SK-N-SH (cell line): ENCODE measurements around the gene RASGRF2.

Source experiments
- GATA2 ChIP-seq: sonication (generic); formaldehyde crosslinking; IDR thresholded peaks from 2 replicates; pipeline ENCODE4 v1.5.0; 2020; ENCODE audit warnings: mild to moderate bottlenecking, missing genetic modification reagents
- MAX ChIP-seq: IDR thresholded peaks from 2 replicates; pipeline ENCODE4 v1.4.0; 2012; ENCODE audit warnings: low read depth
- MXI1 ChIP-seq: IDR thresholded peaks from 2 replicates; pipeline ENCODE4 v1.6.1; 2012; ENCODE audit warnings: mild to moderate bottlenecking, low read depth, low read length, improper control_type of control experiment
- RFX5 ChIP-seq: IDR thresholded peaks from 2 replicates; pipeline ENCODE4 v1.6.1; 2012; ENCODE audit warnings: mild to moderate bottlenecking, improper control_type of control experiment, low read length
- TF ChIP-seq, protein P1 (sequence below): fragments of 200-600 bp; sonication (generic); IDR thresholded peaks from 2 replicates; pipeline ENCODE4 v1.6.1; 2017; ENCODE audit warnings: antibody characterized with exemption, mild to moderate bottlenecking, moderate library complexity
- TF ChIP-seq, protein P2 (sequence below): IDR thresholded peaks from 2 replicates; pipeline ENCODE4 v1.4.0; 2012; ENCODE audit warnings: low read depth, borderline replicate concordance

- TF ChIP-seq GATA2 (CRISPR knock-in tag) = no peak
- TF ChIP-seq, protein P1, sequence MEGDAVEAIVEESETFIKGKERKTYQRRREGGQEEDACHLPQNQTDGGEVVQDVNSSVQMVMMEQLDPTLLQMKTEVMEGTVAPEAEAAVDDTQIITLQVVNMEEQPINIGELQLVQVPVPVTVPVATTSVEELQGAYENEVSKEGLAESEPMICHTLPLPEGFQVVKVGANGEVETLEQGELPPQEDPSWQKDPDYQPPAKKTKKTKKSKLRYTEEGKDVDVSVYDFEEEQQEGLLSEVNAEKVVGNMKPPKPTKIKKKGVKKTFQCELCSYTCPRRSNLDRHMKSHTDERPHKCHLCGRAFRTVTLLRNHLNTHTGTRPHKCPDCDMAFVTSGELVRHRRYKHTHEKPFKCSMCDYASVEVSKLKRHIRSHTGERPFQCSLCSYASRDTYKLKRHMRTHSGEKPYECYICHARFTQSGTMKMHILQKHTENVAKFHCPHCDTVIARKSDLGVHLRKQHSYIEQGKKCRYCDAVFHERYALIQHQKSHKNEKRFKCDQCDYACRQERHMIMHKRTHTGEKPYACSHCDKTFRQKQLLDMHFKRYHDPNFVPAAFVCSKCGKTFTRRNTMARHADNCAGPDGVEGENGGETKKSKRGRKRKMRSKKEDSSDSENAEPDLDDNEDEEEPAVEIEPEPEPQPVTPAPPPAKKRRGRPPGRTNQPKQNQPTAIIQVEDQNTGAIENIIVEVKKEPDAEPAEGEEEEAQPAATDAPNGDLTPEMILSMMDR = no peak
- no peak for TF ChIP-seq MAX
- no peak for TF ChIP-seq RFX5
- no peak for TF ChIP-seq MXI1
- TF ChIP-seq, protein P2, sequence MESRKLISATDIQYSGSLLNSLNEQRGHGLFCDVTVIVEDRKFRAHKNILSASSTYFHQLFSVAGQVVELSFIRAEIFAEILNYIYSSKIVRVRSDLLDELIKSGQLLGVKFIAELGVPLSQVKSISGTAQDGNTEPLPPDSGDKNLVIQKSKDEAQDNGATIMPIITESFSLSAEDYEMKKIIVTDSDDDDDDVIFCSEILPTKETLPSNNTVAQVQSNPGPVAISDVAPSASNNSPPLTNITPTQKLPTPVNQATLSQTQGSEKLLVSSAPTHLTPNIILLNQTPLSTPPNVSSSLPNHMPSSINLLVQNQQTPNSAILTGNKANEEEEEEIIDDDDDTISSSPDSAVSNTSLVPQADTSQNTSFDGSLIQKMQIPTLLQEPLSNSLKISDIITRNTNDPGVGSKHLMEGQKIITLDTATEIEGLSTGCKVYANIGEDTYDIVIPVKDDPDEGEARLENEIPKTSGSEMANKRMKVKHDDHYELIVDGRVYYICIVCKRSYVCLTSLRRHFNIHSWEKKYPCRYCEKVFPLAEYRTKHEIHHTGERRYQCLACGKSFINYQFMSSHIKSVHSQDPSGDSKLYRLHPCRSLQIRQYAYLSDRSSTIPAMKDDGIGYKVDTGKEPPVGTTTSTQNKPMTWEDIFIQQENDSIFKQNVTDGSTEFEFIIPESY = no peak
Observed at GRCh38 chr5:81213070-81213469, 252.9 kb downstream of the RASGRF2 start.
